GM15510 (cell line): ENCODE results near the gene PLCB3.

Source experiments
- POLR2A ChIP-seq: IDR thresholded peaks from 3 replicates; pipeline ENCODE4 v1.6.1; 2011; ENCODE audit warnings: borderline replicate concordance; ENCODE audit not compliant: insufficient read length; ENCODE audit errors: extremely low read depth

Gene PLCB3

GRCh38 chr11:64229744-64230170, 21.6 kb upstream of the PLCB3 start:
- TF ChIP-seq POLR2A, result no peak

DNA sequence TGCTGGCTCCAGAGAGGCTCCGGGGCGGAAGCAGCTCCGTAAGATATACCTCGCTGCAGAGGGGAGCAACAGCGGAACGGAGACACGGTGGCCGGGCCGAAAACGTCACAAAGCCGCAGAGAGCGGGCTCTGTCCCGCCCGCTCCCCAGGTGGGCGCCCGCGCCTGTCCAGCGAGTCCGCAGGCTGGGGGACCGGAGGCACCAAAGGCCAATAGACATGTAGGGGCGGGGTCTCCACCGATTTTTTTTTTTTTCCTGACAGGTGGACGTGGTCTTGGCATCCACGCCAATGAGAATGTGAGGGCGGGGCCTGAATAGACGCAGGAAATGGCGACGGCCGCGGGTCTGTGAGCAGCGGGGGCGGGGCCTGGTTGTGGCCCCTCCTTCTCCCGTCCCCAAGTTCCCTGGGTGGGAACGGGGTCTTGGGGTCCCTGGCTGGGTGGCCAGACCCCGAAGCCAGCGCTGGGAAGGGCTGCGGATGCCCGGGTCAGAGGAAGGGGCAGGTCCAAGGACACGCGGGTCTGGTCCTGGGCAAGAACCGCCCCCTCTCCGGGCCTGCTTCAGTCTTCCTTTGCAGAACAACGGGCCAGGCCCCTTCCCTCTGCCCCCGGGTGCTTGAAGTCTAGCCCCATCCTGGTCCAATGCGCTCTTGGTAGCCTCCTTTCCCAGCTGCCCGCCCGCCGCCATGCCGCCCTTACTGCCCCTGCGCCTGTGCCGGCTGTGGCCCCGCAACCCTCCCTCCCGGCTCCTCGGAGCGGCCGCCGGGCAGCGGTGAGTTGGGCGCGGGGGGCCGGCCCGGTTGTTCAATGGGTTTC, 21.0 kb upstream of the PLCB3 start, which contains the start of gene DNAJC4:
DNAJC4 (plus strand) TSS at position 378 of the 814 bp plus-strand sequence; CDS start at position 685, 307 bp downstream.
- TF ChIP-seq POLR2A, result peak; percentile 66

DNA sequence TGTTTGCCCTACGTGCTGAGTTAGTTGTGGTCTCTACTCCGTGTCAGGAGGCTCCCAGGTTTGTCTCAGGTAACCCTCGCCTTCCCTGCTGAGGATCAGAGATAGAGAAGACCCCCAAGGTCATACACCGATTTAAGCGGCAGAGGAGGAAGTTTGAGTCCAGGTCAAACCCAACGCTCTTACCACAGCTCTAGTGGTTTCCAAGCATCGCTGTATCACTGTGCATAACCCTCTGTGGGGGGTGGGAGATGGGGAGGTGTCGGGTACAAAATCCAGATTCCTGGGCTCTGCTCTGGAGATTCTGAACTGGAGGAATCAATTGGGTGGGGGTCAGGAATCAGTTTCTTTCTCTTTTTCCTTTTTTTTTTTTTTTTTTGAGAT, 20.4 kb upstream of the PLCB3 start:
- no peak for TF ChIP-seq POLR2A

DNA sequence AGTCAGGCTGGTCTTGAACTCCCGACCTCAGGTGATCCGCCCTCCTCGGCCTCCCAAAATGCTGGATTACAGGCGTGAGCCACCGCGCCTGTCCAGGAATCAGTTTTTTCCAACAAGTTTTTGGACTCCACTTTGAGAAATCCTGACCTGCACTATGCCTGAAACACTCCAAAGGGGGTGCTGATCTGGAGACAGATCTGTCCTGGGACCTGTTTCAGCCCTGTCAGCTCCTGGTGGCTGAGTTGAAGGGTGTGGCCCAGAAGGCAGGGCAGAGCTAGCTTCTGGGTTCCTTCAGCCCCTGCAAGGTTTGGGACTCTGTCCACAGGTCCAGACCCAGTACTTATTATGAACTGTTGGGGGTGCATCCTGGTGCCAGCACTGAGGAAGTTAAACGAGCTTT, 19.8 kb upstream of the PLCB3 start:
- no peak for TF ChIP-seq POLR2A

DNA sequence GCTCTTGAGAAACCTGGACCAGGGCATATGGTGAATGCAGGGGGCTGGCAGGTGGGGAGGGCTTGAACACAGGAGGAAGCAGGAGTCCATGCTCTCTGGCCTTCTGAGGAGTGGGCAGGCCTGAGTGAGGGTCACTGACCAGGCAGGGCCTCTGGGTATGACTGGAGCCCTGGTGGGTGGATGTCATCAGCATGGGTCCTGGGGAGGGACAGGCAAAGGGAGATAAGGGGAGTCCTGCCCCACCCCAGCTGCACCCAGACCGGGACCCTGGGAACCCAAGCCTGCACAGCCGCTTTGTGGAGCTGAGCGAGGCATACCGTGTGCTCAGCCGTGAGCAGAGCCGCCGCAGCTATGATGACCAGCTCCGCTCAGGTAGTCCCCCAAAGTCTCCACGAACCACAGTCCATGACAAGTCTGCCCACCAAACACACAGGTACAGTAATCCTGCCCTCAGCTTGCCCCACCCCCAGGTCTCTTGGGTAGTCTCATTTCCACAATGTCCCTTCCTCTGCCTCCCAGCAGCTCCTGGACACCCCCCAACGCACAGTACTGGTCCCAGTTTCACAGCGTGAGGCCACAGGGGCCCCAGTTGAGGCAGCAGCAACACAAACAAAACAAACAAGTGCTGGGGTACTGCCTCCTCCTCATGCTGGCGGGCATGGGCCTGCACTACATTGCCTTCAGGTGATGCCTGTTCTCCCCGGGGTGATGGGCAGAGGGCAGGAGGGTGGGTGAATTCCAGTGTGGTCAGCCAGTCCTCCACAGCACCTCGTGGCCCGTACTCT, 19.0 kb upstream of the PLCB3 start:
- TF ChIP-seq POLR2A, result no peak

DNA sequence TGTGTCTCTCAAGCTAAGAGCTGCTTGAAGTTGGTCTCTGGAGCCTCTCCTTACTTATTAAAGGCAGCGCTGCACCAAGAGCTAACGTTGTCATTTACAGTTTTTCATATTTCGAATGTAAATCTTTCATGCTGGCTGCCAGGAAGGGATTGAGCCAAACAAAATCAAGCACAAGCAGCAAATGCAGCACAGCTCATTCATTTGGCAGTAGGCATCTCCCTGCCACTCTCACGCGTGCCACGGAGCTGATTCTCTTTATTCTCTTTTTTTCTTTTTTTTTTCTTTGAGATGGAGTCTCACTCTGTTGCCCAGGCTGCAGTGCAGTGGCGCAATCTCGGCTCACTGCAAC, 18.4 kb upstream of the PLCB3 start:
- no peak for TF ChIP-seq POLR2A

DNA sequence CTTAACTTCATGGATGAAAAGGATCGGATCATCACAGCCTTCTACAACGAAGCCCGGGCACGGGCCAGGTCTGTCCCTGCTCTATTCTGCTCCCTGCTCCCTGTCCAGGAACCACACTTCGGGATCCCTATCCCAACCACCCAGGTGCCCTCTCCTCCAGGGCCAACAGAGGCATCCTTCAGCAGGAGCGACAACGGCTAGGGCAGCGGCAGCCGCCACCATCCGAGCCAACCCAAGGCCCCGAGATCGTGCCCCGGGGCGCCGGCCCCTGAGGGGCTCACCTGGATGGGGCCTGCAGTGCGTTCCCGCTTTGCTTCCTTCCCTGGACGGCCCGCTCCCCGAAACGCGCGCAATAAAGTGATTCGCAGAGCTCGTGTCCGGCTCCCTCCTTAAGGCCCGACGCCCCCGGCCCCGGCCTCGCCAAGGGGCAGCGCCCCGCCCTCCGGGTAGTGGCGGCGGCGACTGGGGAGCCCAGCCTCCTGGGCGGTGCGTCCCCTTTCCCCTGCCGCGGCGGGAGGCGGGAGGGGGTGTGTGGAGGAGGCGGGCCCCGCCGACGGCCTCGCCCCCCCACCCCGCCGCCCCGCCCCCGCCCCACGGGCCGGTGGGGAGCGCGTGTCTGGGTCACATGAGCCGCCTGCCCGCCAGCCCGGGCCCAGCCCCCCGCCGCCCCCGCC, 17.3 kb upstream of the PLCB3 start, which contains the start of gene VEGFB:
VEGFB (plus strand) TSS at position 672 of the 674 bp plus-strand sequence. CDS start 250 bp downstream, outside the sequence.
- TF ChIP-seq POLR2A, result peak; percentile 39

DNA sequence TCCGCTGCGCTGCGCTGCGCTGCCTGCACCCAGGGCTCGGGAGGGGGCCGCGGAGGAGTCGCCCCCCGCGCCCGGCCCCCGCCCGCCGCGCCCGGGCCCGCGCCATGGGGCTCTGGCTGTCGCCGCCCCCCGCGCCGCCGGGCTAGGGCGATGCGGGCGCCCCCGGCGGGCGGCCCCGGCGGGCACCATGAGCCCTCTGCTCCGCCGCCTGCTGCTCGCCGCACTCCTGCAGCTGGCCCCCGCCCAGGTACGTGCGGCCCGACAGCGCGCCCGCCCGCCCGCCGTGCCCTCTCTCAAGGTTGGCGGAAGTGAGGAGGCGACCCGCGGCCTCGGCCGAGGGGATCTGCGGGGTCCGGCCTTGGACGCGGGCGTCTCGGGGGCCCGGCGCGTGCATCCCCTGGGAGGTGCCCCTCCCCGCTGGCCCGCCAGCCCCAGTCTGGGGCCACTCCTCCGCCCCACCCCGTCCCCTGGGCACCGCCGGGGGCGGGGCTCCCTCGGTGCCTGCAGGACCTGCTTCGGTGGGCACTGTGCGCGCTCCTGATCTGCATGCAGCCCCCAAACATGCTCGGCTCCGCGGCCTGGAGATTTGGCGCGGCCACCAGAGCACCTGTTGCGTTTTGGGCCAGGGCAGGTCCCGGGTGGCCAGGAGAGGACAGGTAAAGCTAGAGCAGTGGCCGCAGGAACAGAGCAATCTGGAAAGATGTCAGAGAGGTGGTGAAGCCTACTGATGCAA, 16.5 kb upstream of the PLCB3 start:
- TF ChIP-seq POLR2A, result peak; percentile 44

- TF ChIP-seq POLR2A, result no peak
Observed at GRCh38 chr11:64235437-64236161, 15.7 kb upstream of the PLCB3 start.

- TF ChIP-seq POLR2A, result no peak
Observed at GRCh38 chr11:64237484-64237951, 13.8 kb upstream of the PLCB3 start.

DNA sequence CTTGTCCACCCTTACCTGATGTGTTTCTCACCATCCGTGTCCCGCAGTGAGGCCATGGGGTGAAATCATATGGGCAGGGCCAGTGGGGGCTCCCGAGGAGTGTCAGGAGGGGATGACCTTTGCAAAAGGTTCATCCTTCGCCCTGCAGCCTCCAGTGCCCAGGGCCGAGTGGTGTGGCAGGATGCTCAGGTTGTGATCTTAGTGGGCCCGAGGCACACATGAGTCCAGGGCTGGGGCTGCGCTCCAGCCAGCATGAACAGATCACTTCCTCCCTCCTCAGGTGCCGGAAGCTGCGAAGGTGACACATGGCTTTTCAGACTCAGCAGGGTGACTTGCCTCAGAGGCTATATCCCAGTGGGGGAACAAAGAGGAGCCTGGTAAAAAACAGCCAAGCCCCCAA, 13.3 kb upstream of the PLCB3 start:
- no peak for TF ChIP-seq POLR2A

DNA sequence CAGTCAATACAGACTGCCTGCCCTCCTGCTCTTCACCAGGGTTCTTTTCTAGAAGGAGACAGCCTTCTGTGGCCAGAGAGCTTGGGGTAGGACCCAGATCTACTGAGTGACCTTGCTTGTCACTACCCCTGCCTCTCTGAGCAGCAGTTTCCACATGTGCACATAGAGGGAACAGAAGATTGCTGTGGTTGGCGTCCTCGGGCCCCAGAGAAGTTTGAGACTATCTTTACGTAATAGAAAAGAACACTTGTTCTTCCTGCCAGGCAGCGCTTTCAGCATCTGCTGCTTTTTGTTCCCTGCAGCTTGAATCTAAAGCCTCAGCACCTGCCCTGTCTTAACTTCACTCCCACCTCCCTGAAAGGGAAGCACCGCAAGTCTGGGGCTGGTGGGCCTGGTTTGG, 12.3 kb upstream of the PLCB3 start:
- no peak for TF ChIP-seq POLR2A

DNA sequence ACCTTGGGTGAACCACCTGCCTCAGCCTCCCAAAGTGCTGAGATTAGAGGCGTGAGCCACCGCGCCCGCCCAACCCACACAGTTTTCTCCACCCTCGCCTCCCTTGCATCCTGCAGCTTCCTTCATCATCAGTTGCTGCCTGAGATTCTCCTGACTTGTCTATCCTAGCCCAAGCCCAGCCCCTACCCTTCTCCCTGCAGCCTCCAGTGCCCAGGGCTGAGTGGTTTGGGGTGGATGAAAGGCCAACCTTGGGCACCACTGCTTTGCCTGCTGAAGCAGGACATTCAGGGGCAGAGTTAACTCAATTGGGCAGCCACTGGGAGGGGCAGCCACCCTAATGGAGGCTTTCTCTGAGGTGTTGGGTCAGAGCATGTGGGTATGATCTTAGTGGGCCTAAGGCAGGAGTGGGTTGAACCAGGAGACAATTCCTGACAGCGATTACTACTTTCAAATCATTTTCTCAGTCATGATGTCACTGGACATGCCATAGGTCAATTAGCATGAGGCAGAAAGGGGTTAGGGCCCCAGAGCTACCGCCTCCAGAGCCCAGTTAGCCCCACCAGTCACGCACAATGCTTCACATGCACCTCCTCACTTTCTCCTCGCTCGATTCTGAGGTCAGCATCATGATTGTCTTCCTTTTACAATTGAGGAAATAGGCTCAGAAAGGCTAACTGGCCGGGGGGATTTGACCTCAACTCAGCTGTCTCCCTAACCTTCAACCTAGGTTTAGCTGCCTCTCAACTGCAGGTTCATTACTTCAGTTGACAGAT, 11.5 kb upstream of the PLCB3 start:
- TF ChIP-seq POLR2A, result no peak

- peak; percentile 92 for TF ChIP-seq POLR2A
Observed at GRCh38 chr11:64240435-64241240, 10.7 kb upstream of the PLCB3 start, which contains the start of gene FKBP2. Gene FKBP2, plus strand, starts transcription at chr11:64241095. Its CDS starts 1,293 bp downstream, at chr11:64242388.
